Panc1 (cell line): Measurements from ENCODE around the gene PNMA8A. TPM values are rescaled to one million over a fixed set of nuclear protein-coding genes. Genes with fewer than 3 reads are reported as not detected.

Experiments
- ATAC-seq: fragments of 200-7000 bp; cut with Tn5 transposase; 2 replicates; pipeline ENCODE4 v1.9.1; 2020; ENCODE audit warnings: mild to moderate bottlenecking, moderate library complexity
- BruUV-seq: library from RNA; stranded (reverse); fragments of 400-500 nt; replicated peaks from 2 replicates; lab custom pipeline; 2021; lab: Mats Ljungman, UMichigan
- CTCF ChIA-PET: fragments of 300-600 bp; sonication (Branson Sonifier 250); formaldehyde crosslinking; loops from one replicate; lab custom pipeline; 2022; ENCODE audit warnings: antibody characterized with exemption; lab: Charles Lee
- POLR2A ChIA-PET: fragments of 300-600 bp; sonication (Branson Sonifier 250); formaldehyde crosslinking; loops from one replicate; lab custom pipeline; 2022; ENCODE audit warnings: antibody characterized with exemption; lab: Charles Lee
- DNase-seq: peaks from one replicate; pipeline ENCODE4 v3.0.0-alpha.2; 2010; ENCODE audit warnings: low read depth, low spot score
- H3K27ac ChIP-seq: 2 replicates; pipeline ENCODE4 v1.5.1; 2011; ENCODE audit warnings: mild to moderate bottlenecking, low read length, inconsistent platforms
- H3K27me3 ChIP-seq: fragments of 200-500 bp; sonication (Bioruptor generic); 2 replicates; pipeline ENCODE4 v1.6.0; 2014; ENCODE audit warnings: low read length, inconsistent platforms; ENCODE audit not compliant: control insufficient read depth, insufficient read depth
- H3K36me3 ChIP-seq: fragments of 200-500 bp; sonication (Bioruptor generic); 2 replicates; pipeline ENCODE4 v1.5.1; 2014; ENCODE audit warnings: inconsistent platforms, mild to moderate bottlenecking, low read length, moderate library complexity; ENCODE audit not compliant: control insufficient read depth, insufficient read depth
- H3K4me1 ChIP-seq: 2 replicates; pipeline ENCODE4 v1.5.1; 2011; ENCODE audit warnings: inconsistent platforms, mild to moderate bottlenecking, low read length, moderate library complexity; ENCODE audit not compliant: control insufficient read depth, insufficient read depth
- H3K4me3 ChIP-seq, 2 experiments: 2 replicates each; pipeline ENCODE4 v1.5.1; 2011 to 2012; ENCODE audit warnings: low read depth in 2 of 2, low read length in 2 of 2, mild to moderate bottlenecking in 2 of 2, inconsistent platforms in 1 of 2, moderate library complexity in 1 of 2
- H3K9me3 ChIP-seq: fragments of 200-500 bp; sonication (Bioruptor generic); 2 replicates; pipeline ENCODE4 v1.5.1; 2014; ENCODE audit warnings: low read depth, mild to moderate bottlenecking, inconsistent platforms, low read length, moderate library complexity; ENCODE audit not compliant: control insufficient read depth, insufficient read depth
- CTCF ChIP-seq: fragments of 450-650 bp; IDR thresholded peaks from 2 replicates; pipeline ENCODE4 v1.5.1; 2017; ENCODE audit warnings: mild to moderate bottlenecking
- POLR2AphosphoS5 ChIP-seq: IDR thresholded peaks from 2 replicates; pipeline ENCODE4 v1.6.1; 2012; ENCODE audit warnings: mild to moderate bottlenecking, low read depth, low read length, moderate library complexity
- REST ChIP-seq, 2 experiments: IDR thresholded peaks; 2 replicates each; pipeline ENCODE4 v1.6.1; 2011 to 2012; ENCODE audit warnings: low read depth in 2 of 2, control low read depth in 1 of 2, low read length in 1 of 2, mild to moderate bottlenecking in 1 of 2, moderate library complexity in 1 of 2; ENCODE audit not compliant: insufficient read depth in 1 of 2
- SIN3A ChIP-seq: IDR thresholded peaks from 2 replicates; pipeline ENCODE4 v1.6.1; 2012; ENCODE audit warnings: low read depth, mild to moderate bottlenecking, low read length, moderate library complexity, borderline replicate concordance; ENCODE audit not compliant: insufficient read depth
- TCF7L2 ChIP-seq: IDR thresholded peaks from 2 replicates; pipeline ENCODE4 v1.6.1; 2011; ENCODE audit warnings: mild to moderate bottlenecking, low read depth, low read length, inconsistent platforms
- in situ Hi-C: cut with HindIII; loops from 2 replicates; pipeline ENCODE4 v1.10.0; 2016; ENCODE audit warnings: low sequenced_read_pairs, low pct_unique_long_range_greater_than_20kb
- intact Hi-C: fragments of 100-400 bp; cut with micrococcal nuclease; formaldehyde crosslinking; loops from one replicate; pipeline ENCODE4 v1.10.0; 2022; ENCODE audit not compliant: unreplicated experiment
- total RNA-seq: library from RNA; stranded (reverse); gene quantifications from one replicate; pipeline ENCODE4 v1.2.1, GENCODE V29; 2021; ENCODE audit not compliant: unreplicated experiment

The PNMA8A gene
- total RNA-seq, 1 experiment from 2014 or later: not detected

GRCh38 chr19:46490774-46491173, 19.4 kb upstream of the PNMA8A start:
- Histone ChIP-seq H3K4me3 (no peak overlapping the region), H3K4me1 (no peaks in the 10 kb centered on the region; the same call in 1 of the 2 replicates), H3K9me3 (no peaks in the 10 kb centered on the region), H3K27me3 (no peaks in the 10 kb centered on the region), H3K27ac (no peak overlapping the region), H3K36me3 (no peaks in the 10 kb centered on the region)
- ChIA-PET POLR2A (interaction anchor here (0.5 kb wide), 1 partner anchor 158 kb away, joined by 4 read pairs; no protein-coding TSS in a partner anchor), CTCF (no interaction called here)
- ATAC-seq (no peak), DNase-seq (no peak)
- intact Hi-C loops (no loop called here), in situ Hi-C loops (no loop called here)
- no TSS peak for BruUV-seq
- TF ChIP-seq SIN3A (no peak), CTCF (no peak), TCF7L2 (no peak), POLR2AphosphoS5 (no peak)

DNA sequence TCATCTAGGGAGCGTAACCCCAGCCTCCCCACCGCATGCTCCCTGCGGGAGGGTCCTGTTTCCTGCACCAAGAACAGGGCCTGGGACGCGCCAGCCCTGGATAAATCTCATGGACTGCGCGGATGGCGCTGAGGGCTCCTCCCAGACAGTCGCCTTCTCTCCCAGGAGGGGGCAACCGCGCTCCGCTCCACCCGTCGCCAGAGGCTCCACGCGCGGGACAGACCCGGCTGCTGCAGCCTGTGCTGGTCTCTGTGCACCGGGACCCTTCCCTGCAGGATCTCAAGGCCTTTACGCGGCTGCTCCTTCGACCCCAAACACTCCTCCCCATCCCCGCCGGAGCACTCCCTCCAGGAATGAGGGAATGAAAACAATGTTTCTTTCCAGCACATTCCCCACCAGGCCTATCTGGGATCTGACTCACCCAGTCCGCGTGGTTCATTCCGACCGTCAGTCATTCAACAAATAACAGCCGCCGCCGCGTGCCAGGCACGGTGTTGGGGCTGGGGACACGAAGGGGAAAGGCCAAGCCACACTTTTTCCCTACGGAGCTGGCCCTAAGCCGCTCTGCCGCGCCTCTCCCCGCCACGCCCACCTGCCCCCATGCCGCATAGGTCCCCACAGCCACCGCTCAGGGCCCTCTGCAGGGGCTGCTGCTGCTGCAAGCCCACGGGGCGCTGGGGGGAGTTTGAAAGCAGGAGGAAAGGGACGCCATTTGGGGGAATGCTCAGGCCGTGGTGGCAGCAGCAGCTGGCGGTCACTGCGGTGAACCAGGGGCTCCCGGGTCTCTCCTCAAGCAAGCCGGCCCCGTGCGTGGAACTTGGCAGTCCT, 18.3 kb upstream of the PNMA8A start:
- no peak overlapping the region for H3K27ac ChIP-seq
- no peaks in the 10 kb centered on the region for H3K36me3 ChIP-seq
- H3K4me3 ChIP-seq: no peak overlapping the region
- POLR2A ChIA-PET: interaction anchor here (0.7 kb wide), 1 partner anchor 486 kb away, joined by 8 read pairs; no protein-coding TSS in a partner anchor
- H3K27me3 ChIP-seq: no peaks in the 10 kb centered on the region
- in situ Hi-C loops: no loop called here
- ATAC-seq (no peak), DNase-seq (no peak)
- CTCF ChIA-PET: no interaction called here
- intact Hi-C loops: no loop called here
- H3K4me1 ChIP-seq: no peaks in the 10 kb centered on the region; the same call in 1 of the 2 replicates
- TF ChIP-seq POLR2AphosphoS5: no peak
- no peak for TF ChIP-seq REST (IDR thresholded peaks at IDR 0.05; ENCODE audit: insufficient read depth in 1 of 2, low read depth in 2 of 2, low read length in 1 of 2)
- TF ChIP-seq CTCF: no peak
- no peak for TF ChIP-seq SIN3A
- no peak for TF ChIP-seq TCF7L2
- no TSS peak for BruUV-seq
- no peaks in the 10 kb centered on the region for H3K9me3 ChIP-seq
